ENCODE data around the gene ITSN1. TPM values are rescaled to one million over a fixed set of nuclear protein-coding genes. Genes with fewer than 3 reads are reported as not detected.
"Not testable (repeated sequence)": the region's sequence is repeated elsewhere in the genome, so short reads cannot be mapped to it uniquely, and the experiment has no call there.

The ITSN1 gene
- polyA plus RNA-seq, 12 donors: 29.8 to 65.1 (median 37.2) TPM; not detected in 1

GRCh38 chr21:33915368-33916199 lies 273.3 kb downstream of the ITSN1 start, which contains the start of gene ATP5PO:
Gene ATP5PO (minus strand): TSS chr21:33915804. CDS start chr21:33915763, 41 bp downstream.
- DNase-seq: peak; percentile 99

DNA sequence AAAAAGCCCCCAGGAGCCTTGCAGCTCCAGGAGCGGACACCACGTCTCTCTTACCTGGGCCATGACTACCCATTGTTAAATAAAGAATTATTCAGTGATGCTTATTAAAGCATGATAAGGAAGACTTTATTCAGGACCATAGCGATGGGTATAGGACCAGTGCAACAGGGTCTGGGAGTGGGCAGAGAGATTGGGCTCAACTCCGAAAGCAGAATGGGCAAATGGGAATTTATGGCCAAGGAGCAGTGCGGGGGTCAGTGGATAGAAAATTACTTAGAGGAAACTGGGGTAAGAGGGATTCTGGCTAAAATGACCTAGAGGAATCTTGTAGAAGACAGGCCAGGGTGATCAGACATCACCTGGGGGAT lies 273.9 kb downstream of the ITSN1 start:
- no peak for DNase-seq

- no peak for DNase-seq
Measured at GRCh38 chr21:33917421-33917820, 275.1 kb downstream of the ITSN1 start.

DNA sequence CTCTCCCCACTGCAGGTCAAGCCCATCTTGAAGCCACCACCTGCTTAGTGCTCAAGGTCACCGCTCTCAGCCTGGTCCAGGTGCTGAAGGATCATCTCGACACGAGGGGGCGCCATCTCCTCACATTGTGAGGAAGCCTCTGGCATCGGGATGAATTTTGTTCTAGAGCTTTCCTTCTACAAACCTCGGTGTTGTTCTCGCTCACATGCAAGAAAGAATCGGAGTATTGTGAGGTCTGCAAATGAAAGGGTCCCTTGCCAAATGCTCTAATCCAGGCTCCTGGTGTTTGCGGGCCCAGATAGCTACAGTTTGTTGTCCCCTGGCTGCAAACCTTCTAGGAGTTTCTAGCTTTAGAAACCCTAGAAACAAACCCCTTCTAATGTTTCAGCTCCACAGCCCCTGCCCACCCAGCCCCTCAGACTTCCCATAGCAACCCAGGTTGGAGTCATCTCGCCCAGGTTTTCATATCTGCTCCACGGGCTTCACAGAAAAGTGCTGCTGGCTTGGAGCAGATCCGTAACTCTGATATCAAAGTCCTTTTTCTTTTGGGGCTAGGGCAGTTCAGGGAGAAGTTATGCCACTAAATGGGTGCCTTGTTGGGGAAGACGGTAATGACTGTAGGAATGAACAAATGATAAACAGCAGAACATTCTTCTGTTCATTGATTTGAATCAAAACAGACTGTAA lies 281.9 kb downstream of the ITSN1 start:
- DNase-seq: peak; percentile 85

GRCh38 chr21:33924766-33925100 lies 282.4 kb downstream of the ITSN1 start:
- DNase-seq: no peak

GRCh38 chr21:33926248-33926647 lies 283.9 kb downstream of the ITSN1 start:
- not testable (repeated sequence) for DNase-seq

DNA sequence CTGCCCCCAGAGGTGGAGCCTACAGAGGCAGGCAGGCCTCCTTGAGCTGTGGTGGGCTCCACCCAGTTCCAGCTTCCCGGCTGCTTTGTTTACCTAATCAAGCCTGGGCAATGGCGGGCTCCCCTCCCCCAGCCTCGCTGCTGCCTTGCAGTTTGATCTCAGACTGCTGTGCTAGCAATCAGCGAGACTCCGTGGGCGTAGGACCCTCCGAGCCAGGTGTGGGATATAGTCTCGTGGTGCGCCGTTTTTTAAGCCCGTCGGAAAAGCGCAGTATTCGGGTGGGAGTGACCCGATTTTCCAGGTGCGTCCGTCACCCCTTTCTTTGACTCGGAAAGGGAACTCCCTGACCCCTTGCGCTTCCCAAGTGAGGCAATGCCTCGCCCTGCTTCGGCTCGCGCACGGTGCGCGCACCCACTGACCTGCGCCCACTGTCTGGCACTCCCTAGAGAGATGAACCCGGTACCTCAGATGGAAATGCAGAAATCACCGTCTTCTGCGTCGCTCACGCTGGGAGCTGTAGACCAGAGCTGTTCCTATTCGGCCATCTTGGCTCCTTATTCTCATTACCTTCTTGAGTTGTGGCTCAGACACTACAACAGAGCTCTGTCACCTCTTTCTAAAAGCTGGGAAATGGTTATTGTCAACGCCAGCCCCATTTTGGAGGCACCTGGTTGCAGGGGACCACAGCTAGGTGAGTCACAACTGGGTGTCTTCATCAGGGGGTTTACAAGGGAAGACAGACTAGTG lies 288.9 kb downstream of the ITSN1 start:
- DNase-seq: not testable (repeated sequence)

DNA sequence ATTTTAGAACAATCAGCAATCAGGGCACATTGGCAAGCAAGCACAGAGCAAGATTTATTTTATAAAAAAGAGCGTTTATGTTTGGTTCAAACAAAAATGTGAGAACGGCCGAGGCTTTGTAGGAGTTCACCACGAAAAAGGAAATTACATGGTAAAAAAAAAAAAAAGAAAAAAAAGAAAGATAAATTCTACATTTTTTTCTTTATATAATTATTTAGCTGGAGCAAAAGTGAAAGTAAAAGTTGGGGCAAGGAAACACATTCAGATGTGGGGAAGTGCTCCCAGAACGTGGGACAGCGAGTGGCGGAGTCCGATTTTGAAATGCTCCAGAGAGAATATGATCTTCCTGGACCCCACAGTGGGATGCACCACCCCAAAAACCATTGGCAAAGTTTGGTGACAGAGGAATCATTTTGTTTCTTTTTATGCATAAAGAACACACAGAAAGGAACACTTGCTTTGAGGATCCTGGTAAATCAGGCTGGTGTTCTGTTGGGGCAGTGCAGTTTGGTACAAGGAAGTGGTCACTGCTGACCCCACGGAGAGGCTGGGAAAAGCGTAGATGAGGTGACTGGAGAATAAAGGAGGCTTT lies 289.6 kb downstream of the ITSN1 start:
- DNase-seq: no peak

DNA sequence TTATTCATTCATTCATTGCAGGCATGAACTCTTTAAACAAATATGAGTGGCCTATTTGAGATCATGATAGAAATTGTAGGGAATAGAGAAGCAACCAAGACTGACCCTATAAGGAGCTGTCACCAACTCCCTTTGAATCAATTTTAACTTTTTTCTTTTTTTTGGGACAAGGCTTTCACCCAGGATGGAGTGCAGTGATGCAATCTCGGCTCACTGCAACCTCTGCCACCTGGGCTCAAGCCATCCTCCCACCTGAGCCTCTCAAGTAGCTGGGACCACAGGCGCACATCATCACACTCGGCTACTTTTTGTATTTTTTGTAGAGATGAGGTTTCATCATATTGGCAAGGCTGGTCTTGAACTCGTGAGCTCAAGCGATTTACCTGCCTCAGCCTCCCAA lies 290.4 kb downstream of the ITSN1 start:
- DNase-seq: no peak

DNA sequence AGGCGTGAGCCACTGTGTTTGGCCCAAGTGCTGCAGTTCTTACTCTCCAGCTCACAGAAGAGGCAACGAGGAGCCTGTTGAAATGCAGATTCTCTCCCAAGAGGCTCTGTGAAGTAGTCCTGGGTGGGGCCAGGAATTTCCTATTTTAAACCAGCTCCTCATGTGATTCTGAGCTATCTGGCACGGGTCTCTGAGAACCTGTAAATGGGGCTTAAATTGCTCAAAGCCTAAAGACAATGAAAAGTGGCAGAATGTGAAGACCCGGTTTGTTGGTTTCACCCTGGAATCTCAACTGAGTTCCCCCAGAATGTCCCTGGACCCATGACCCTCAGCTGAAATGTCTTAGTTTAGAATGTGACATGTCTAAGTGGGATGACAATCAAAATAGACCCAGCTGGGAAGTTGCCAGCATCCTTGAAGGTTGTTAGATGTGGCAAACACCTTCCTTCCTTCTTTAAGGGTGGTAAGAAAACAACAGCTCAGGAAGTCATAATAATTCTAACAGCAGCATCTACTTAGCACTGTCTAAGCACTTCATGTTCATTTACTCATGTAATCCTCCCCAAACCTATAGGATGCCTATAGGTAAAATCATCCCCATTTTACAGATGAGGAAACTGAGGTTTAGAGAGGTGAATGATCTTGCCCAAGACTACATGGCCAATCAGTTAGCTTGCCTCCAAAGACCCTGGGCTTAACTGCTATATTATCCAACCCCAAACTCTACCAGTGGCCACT lies 294.2 kb downstream of the ITSN1 start:
- no peak for DNase-seq

- no peak for DNase-seq
Measured at GRCh38 chr21:33937146-33937545, 294.8 kb downstream of the ITSN1 start.

GRCh38 chr21:33937931-33938339 lies 295.6 kb downstream of the ITSN1 start:
- no peak for DNase-seq

GRCh38 chr21:33938381-33938780 lies 296.1 kb downstream of the ITSN1 start:
- no peak for DNase-seq

DNA sequence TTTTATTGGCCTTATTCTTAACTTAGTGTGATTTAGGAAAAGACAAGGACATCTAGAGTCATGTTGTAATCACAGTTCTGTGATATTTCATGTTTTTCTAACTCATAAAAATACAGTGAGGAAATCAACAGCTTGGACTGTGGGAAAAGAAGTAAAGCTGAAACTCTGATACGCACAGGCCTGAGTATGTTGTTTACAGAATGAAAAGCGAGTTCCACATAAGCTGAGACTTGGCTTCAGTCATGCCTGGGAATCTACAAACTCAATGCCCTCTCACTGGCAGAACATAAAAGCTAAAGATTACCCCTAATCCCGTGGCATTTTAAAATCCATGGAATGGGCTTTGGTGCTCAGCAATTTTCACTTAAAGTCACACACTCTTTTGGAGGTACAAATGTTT lies 296.9 kb downstream of the ITSN1 start:
- no peak for DNase-seq

- DNase-seq: no peak
Measured at GRCh38 chr21:33940164-33940880, 298.0 kb downstream of the ITSN1 start.

DNA sequence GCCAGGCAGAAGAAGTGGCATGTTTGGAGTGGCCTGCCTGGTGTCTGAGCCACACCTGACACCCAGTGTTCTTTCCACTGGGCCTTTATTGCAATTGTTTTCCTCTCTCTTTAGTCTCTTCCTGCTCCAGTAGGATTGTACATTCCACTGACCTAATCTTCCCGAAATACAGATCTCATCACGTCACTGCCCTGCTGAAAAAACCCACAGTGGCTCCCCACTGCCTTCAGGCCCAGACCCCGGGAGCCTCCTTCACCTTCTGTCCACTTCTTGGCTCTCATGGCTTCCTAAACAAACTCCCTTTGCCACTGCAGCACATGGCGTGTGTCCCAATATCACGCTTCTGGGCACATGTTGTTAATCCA lies 298.6 kb downstream of the ITSN1 start:
- DNase-seq: no peak

DNA sequence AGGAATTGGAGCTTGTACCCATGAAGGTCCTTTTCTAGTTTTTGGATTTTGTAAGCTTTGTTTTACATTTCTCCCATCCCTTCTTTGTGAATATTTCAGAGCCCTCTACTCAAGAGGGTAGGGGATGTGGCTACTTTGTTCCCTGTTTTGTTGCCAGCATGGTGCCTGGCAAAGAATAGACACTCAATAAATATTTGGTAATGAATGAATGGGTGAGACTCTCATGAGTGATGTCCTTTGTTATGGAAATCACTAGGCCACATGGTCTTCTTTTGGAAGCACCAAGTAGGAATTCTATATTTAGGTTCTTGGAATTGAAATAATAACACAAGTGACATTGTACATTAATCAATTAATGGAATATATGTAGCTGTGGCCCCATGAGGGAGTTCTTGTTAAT lies 300.1 kb downstream of the ITSN1 start:
- no peak for DNase-seq

DNA sequence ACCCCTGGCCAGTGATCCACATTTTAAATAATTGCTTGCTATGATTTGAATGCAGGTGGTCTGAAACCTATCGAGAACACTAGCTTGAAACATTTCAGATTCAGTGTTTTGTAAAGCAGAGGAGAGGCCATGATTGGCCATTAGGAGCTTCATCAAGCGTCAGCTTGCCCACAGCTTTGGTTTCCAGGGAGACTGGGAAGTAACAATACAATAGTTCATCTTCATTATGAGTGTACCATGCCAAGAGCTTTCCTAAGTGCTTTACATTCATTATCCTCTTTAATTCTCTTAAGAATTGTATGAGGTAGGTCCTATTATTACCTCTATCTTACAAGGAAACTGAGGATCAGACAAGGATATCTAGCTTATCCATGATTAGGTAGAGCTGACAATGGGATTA lies 301.0 kb downstream of the ITSN1 start:
- no peak for DNase-seq

DNA sequence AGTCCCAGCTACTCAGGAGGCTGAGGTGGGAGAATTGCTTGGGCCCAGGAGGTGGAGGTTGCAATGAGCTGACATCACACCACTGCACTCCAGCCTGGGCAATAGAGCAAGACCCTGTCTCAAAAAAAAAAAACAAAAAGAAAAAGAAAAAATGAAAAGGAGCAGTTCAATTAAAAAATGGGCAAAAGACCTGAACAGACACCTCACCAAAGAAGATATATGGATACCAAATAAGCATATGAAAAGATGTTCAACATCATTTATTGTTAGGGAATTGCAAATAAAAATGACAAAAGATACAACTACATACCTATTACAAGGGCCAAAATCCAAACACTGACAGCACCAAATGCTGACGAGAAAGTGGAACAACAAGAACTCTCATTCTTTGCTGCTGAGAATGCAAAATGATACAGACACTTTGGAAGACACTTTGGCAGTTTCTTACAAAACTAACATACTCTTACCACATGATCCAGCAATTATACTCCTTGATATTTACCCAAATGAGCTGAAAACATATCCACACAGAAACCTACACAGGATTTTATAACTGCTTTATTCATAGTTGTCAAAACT lies 302.0 kb downstream of the ITSN1 start:
- DNase-seq: no peak

- DNase-seq: no peak
Measured at GRCh38 chr21:33945652-33946270, 303.5 kb downstream of the ITSN1 start.
